Measurements from ENCODE around the gene UTP4. TPM values are rescaled to one million over a fixed set of nuclear protein-coding genes. Genes with fewer than 3 reads are reported as not detected.

UTP4 gene
- total and polyA plus RNA-seq, 2 of the 8 experiments (the other 6 are each of a cell fraction or from before 2014, with no cell fraction given): 101 to 118 TPM

- no peak overlapping the region for H3K9ac ChIP-seq (replicated peaks in 1 of 4; ENCODE audit: extremely low read depth in 1 of 4, low read depth in 3 of 4, low read length in 3 of 4)
- no peak overlapping the region for H3K4me2 ChIP-seq (ENCODE audit: insufficient read depth in 1 of 2, low read depth in 2 of 2, low read length in 2 of 2)
- H3K23ac ChIP-seq (ENCODE audit: insufficient read length): no peak overlapping the region
- no peak overlapping the region for H2BK15ac ChIP-seq (ENCODE audit: low read length)
- FAIRE-seq: no peak
- H4K8ac ChIP-seq (ENCODE audit: extremely low read depth, insufficient read depth, low read length): no peak overlapping the region
- H2BK5ac ChIP-seq (ENCODE audit: low read depth, low read length): no peak overlapping the region
- H3K4ac ChIP-seq (replicated peaks; ENCODE audit: insufficient read length, low read depth, low read length): no peak overlapping the region
- no peak overlapping the region for H3K56ac ChIP-seq (replicated peaks; ENCODE audit: insufficient read length, low read depth, low read length)
- H3K23me2 ChIP-seq (ENCODE audit: low read depth, low read length): peaks cover 6% of the 10 kb centered on the region
- no peak overlapping the region for H3K27ac ChIP-seq (ENCODE audit: low read depth, low read length)
- no peaks in the 10 kb centered on the region for H4K20me1 ChIP-seq (replicated peaks in 1 of 2; ENCODE audit: control insufficient read depth in 1 of 2, insufficient read depth in 2 of 2, low read length in 2 of 2)
- no peak overlapping the region for H2BK20ac ChIP-seq (ENCODE audit: low read length)
- DNase-seq (ENCODE audit: low read depth in 1 of 2, low spot score in 2 of 2): no peak
- H4K91ac ChIP-seq (replicated peaks; ENCODE audit: insufficient read length, low read length): no peak overlapping the region
- H3K14ac ChIP-seq (ENCODE audit: insufficient read length): no peak overlapping the region
- no peak overlapping the region for H3K18ac ChIP-seq (ENCODE audit: extremely low read depth, low read length)
- H2BK12ac ChIP-seq (ENCODE audit: low read depth, low read length): no peak overlapping the region
- H3K79me1 ChIP-seq (ENCODE audit: low read depth, low read length): 0 out of 2 replicates have a peak, but pooled peaks cover under 1% of the 10 kb centered on the region
- WGBS, 2 experiments (ENCODE audit: extremely low coverage in 1 of 2, insufficient coverage in 1 of 2, insufficient read length in 1 of 2, insufficient replicate concordance in 2 of 2, low coverage in 1 of 2, low lambda C conversion rate in 2 of 2, missing lambda C conversion rate in 1 of 2): 87% methylated on average over 3 of the region's 3 CpGs; no CpG with 5 or more reads in 1 of the 2 experiments
- H2AFZ ChIP-seq (ENCODE audit: low read length): no peak overlapping the region
- no peaks in the 10 kb centered on the region for H3K36me3 ChIP-seq (ENCODE audit: control insufficient read depth in 2 of 4, insufficient read depth in 4 of 4, low read length in 3 of 4)
- H2AK5ac ChIP-seq (ENCODE audit: low read depth, low read length): no peak overlapping the region
- ChIA-PET POLR2A (ENCODE audit: partially characterized antibody) (interaction anchor here (1.3 kb wide), 1 partner anchor 13 kb away, joined by 3 read pairs; no protein-coding TSS in a partner anchor), CTCF (ENCODE audit: partially characterized antibody) (interaction anchor here (0.5 to 0.6 kb wide), 2 partner anchors 419 to 563 kb away, joined by 3 read pairs; no protein-coding TSS in a partner anchor)
- no peaks in the 10 kb centered on the region for H3K9me3 ChIP-seq (ENCODE audit: insufficient read depth in 2 of 2, low read depth in 1 of 2, low read length in 1 of 2)
- no peaks in the 10 kb centered on the region for H3K27me3 ChIP-seq (replicated peaks in 1 of 4; ENCODE audit: control insufficient read depth in 3 of 4, extremely low read depth in 1 of 4, insufficient read depth in 3 of 4, low read length in 3 of 4)
- peaks cover 2 to 7% (median 5%) of the 10 kb centered on the region in 4 experiments; a peak in 4 of 7 replicates for H3K4me1 ChIP-seq (replicated peaks in 1 of 4; ENCODE audit: control insufficient read depth in 3 of 4, insufficient read depth in 4 of 4, low read length in 3 of 4)
- no peak overlapping the region for H3K4me3 ChIP-seq (ENCODE audit: extremely low read depth in 1 of 4, insufficient read depth in 2 of 4, low read depth in 3 of 4, low read length in 4 of 4)
- peaks cover 0 to 58% of the 10 kb centered on the region in 2 experiments; a peak in 2 of 4 replicates for H3K79me2 ChIP-seq (ENCODE audit: control insufficient read depth in 1 of 2, insufficient read depth in 2 of 2, low read length in 2 of 2)
- H2BK120ac ChIP-seq (replicated peaks; ENCODE audit: low read depth, low read length): no peak overlapping the region
- H4K5ac ChIP-seq (ENCODE audit: insufficient read length, low read depth, low read length): no peak overlapping the region
- TF ChIP-seq CHD1 (IDR thresholded peaks at IDR 0.05; ENCODE audit: low read depth, low read length): no peak
- TF ChIP-seq JUND (IDR thresholded peaks at IDR 0.05; ENCODE audit: low read length): no peak
- TF ChIP-seq SIX5 (IDR thresholded peaks at IDR 0.05; ENCODE audit: low read depth, low read length): no peak
- TF ChIP-seq RXRA (IDR thresholded peaks at IDR 0.05; ENCODE audit: insufficient read depth, low read depth, low read length): no peak
- TF ChIP-seq SRF (IDR thresholded peaks at IDR 0.05; ENCODE audit: low read depth, low read length): no peak
- no peak for TF ChIP-seq BRCA1 (IDR thresholded peaks at IDR 0.05; ENCODE audit: low read depth, low read length)
- TF ChIP-seq KDM1A (IDR thresholded peaks at IDR 0.05; ENCODE audit: borderline replicate concordance, low read length): no peak
- no peak for TF ChIP-seq SP1 (IDR thresholded peaks at IDR 0.05; ENCODE audit: low read depth, low read length)
- no peak for TF ChIP-seq EP300 (IDR thresholded peaks at IDR 0.05; ENCODE audit: borderline replicate concordance in 1 of 2, low read depth in 2 of 2, low read length in 2 of 2)
- TF ChIP-seq ASH2L (IDR thresholded peaks at IDR 0.05; ENCODE audit: low read length): no peak
- no peak for TF ChIP-seq MAX (IDR thresholded peaks at IDR 0.05)
- no peak for TF ChIP-seq CTBP2 (IDR thresholded peaks at IDR 0.05; ENCODE audit: borderline replicate concordance, insufficient read depth, insufficient read length, low read length)
- no peak for TF ChIP-seq HDAC2 (IDR thresholded peaks at IDR 0.05; ENCODE audit: borderline replicate concordance in 1 of 2, low read depth in 2 of 2, low read length in 2 of 2)
Observed at GRCh38 chr16:69190598-69190997, 58.1 kb downstream of the UTP4 start.

All from H1 (cell line).